Measurements from ENCODE around the gene MBLAC1.

DNA sequence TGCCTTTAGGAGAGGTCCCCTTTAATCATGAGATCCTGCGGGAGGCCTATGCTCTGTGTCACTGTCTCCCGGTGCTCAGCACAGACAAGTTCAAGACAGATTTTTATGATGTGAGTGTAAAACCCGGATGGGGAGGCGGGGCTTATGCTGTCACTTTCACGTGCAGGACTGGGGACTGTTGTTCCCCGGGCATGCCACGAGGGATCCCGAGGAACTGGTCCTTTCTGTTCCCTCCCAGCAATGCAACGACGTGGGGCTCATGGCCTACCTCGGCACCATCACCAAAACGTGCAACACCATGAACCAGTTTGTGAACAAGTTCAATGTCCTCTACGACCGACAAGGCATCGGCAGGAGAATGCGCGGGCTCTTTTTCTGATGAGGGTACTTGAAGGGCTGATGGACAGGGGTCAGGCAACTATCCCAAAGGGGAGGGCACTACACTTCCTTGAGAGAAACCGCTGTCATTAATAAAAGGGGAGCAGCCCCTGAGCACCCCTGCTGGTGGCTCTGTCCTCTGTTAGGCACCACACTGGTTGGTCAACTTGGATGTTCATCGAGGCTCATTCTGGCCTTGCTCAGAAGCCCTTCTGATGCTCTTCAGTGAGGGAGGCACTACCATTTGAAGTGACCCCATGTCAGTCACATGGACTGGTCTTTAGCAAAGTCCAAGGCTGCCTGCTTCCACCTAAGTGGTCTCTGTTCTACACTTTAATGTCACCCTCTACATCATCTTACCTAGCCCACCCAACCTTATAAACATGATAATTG lies 35.2 kb upstream of the MBLAC1 start:
- TF ChIP-seq, protein P1, sequence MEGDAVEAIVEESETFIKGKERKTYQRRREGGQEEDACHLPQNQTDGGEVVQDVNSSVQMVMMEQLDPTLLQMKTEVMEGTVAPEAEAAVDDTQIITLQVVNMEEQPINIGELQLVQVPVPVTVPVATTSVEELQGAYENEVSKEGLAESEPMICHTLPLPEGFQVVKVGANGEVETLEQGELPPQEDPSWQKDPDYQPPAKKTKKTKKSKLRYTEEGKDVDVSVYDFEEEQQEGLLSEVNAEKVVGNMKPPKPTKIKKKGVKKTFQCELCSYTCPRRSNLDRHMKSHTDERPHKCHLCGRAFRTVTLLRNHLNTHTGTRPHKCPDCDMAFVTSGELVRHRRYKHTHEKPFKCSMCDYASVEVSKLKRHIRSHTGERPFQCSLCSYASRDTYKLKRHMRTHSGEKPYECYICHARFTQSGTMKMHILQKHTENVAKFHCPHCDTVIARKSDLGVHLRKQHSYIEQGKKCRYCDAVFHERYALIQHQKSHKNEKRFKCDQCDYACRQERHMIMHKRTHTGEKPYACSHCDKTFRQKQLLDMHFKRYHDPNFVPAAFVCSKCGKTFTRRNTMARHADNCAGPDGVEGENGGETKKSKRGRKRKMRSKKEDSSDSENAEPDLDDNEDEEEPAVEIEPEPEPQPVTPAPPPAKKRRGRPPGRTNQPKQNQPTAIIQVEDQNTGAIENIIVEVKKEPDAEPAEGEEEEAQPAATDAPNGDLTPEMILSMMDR (conservative IDR thresholded peaks at IDR 0.05), result no peak
- no peak for TF ChIP-seq EZH2 (IDR thresholded peaks at IDR 0.05; ENCODE audit: low read depth)
